ENCODE data around the gene PARG. TPM values are rescaled to one million over a fixed set of nuclear protein-coding genes. Genes with fewer than 3 reads are reported as not detected.
"Not testable (repeated sequence)": the region's sequence is repeated elsewhere in the genome, so short reads cannot be mapped to it uniquely, and the experiment has no call there.

The PARG gene
- total RNA-seq, 1 donor, result 31.7 TPM

- H3K9me3 ChIP-seq (ENCODE audit: low read depth, low read length); H3K4me3 ChIP-seq (ENCODE audit: low read length); H3K27me3 ChIP-seq (ENCODE audit: insufficient read depth, low read length); H3K4me1 ChIP-seq (ENCODE audit: insufficient read depth, low read length): not testable (repeated sequence)
Measured at GRCh38 chr10:49858697-49859382, 83.0 kb downstream of the PARG start.

- not testable (repeated sequence) for H3K4me1 ChIP-seq (ENCODE audit: insufficient read depth, low read length); H3K27me3 ChIP-seq (ENCODE audit: insufficient read depth, low read length); H3K9me3 ChIP-seq (ENCODE audit: low read depth, low read length); H3K4me3 ChIP-seq (ENCODE audit: low read length)
Measured at GRCh38 chr10:49849520-49849919, 92.3 kb downstream of the PARG start.

- Histone ChIP-seq H3K27me3 (ENCODE audit: insufficient read depth, low read length) (no peaks in the 10 kb centered on the region), H3K4me3 (ENCODE audit: low read length) (no peak overlapping the region), H3K4me1 (ENCODE audit: insufficient read depth, low read length) (no peaks in the 10 kb centered on the region), H3K9me3 (ENCODE audit: low read depth, low read length) (no peaks in the 10 kb centered on the region)
Measured at GRCh38 chr10:49844775-49845595, 96.8 kb downstream of the PARG start.

GRCh38 chr10:49842333-49842628, 99.5 kb downstream of the PARG start:
- H3K27me3 ChIP-seq (ENCODE audit: insufficient read depth, low read length); H3K4me1 ChIP-seq (ENCODE audit: insufficient read depth, low read length); H3K4me3 ChIP-seq (ENCODE audit: low read length); H3K9me3 ChIP-seq (ENCODE audit: low read depth, low read length): not testable (repeated sequence)

- H3K4me1 ChIP-seq (ENCODE audit: insufficient read depth, low read length), result no peaks in the 10 kb centered on the region
- H3K27me3 ChIP-seq (ENCODE audit: insufficient read depth, low read length), result no peaks in the 10 kb centered on the region
- no peaks in the 10 kb centered on the region for H3K9me3 ChIP-seq (ENCODE audit: low read depth, low read length)
- H3K4me3 ChIP-seq (ENCODE audit: low read length), result no peak overlapping the region
Measured at GRCh38 chr10:49841615-49842332, 100.1 kb downstream of the PARG start.

GRCh38 chr10:49837685-49838084, 104.1 kb downstream of the PARG start:
- Histone ChIP-seq H3K27me3 (ENCODE audit: insufficient read depth, low read length) (no peaks in the 10 kb centered on the region), H3K9me3 (ENCODE audit: low read depth, low read length) (no peaks in the 10 kb centered on the region), H3K4me3 (ENCODE audit: low read length) (no peak overlapping the region)

GRCh38 chr10:49837051-49837478, 104.8 kb downstream of the PARG start:
- H3K9me3 ChIP-seq (ENCODE audit: low read depth, low read length), result no peaks in the 10 kb centered on the region
- H3K4me3 ChIP-seq (ENCODE audit: low read length), result no peak overlapping the region
- no peaks in the 10 kb centered on the region for H3K27me3 ChIP-seq (ENCODE audit: insufficient read depth, low read length)
- no peaks in the 10 kb centered on the region for H3K4me1 ChIP-seq (ENCODE audit: insufficient read depth, low read length)

More at GRCh38 chr10:49837685-49838084, 104.1 kb downstream of the PARG start:
- no peaks in the 10 kb centered on the region for H3K4me1 ChIP-seq (ENCODE audit: insufficient read depth, low read length)

- H3K4me1 ChIP-seq (ENCODE audit: insufficient read depth, low read length), result no peaks in the 10 kb centered on the region
- no peak overlapping the region for H3K4me3 ChIP-seq (ENCODE audit: low read length)
- H3K27me3 ChIP-seq (ENCODE audit: insufficient read depth, low read length), result no peaks in the 10 kb centered on the region
- H3K9me3 ChIP-seq (ENCODE audit: low read depth, low read length), result no peaks in the 10 kb centered on the region
Measured at GRCh38 chr10:49834976-49835375, 106.9 kb downstream of the PARG start.

GRCh38 chr10:49834201-49834600, 107.6 kb downstream of the PARG start:
- no peak overlapping the region for H3K4me3 ChIP-seq (ENCODE audit: low read length)
- H3K9me3 ChIP-seq (ENCODE audit: low read depth, low read length), result no peaks in the 10 kb centered on the region
- H3K27me3 ChIP-seq (ENCODE audit: insufficient read depth, low read length), result no peaks in the 10 kb centered on the region
- H3K4me1 ChIP-seq (ENCODE audit: insufficient read depth, low read length), result no peaks in the 10 kb centered on the region

GRCh38 chr10:49833168-49833567, 108.7 kb downstream of the PARG start:
- Histone ChIP-seq H3K27me3 (ENCODE audit: insufficient read depth, low read length) (no peaks in the 10 kb centered on the region), H3K9me3 (ENCODE audit: low read depth, low read length) (no peaks in the 10 kb centered on the region), H3K4me1 (ENCODE audit: insufficient read depth, low read length) (no peaks in the 10 kb centered on the region), H3K4me3 (ENCODE audit: low read length) (no peak overlapping the region)

- H3K4me1 ChIP-seq (ENCODE audit: insufficient read depth, low read length), result no peaks in the 10 kb centered on the region
- H3K27me3 ChIP-seq (ENCODE audit: insufficient read depth, low read length), result no peaks in the 10 kb centered on the region
- H3K4me3 ChIP-seq (ENCODE audit: low read length), result no peak overlapping the region
- H3K9me3 ChIP-seq (ENCODE audit: low read depth, low read length), result no peaks in the 10 kb centered on the region
Measured at GRCh38 chr10:49831352-49832035, 110.3 kb downstream of the PARG start.

GRCh38 chr10:49830846-49831245, 111.0 kb downstream of the PARG start:
- Histone ChIP-seq H3K9me3 (ENCODE audit: low read depth, low read length) (no peaks in the 10 kb centered on the region), H3K27me3 (ENCODE audit: insufficient read depth, low read length) (no peaks in the 10 kb centered on the region), H3K4me1 (ENCODE audit: insufficient read depth, low read length) (no peaks in the 10 kb centered on the region), H3K4me3 (ENCODE audit: low read length) (no peak overlapping the region)

GRCh38 chr10:49830016-49830415, 111.8 kb downstream of the PARG start:
- Histone ChIP-seq H3K27me3 (ENCODE audit: insufficient read depth, low read length) (no peaks in the 10 kb centered on the region), H3K4me3 (ENCODE audit: low read length) (no peak overlapping the region), H3K9me3 (ENCODE audit: low read depth, low read length) (no peaks in the 10 kb centered on the region), H3K4me1 (ENCODE audit: insufficient read depth, low read length) (no peaks in the 10 kb centered on the region)

GRCh38 chr10:49827297-49827696, 114.5 kb downstream of the PARG start:
- H3K27me3 ChIP-seq (ENCODE audit: insufficient read depth, low read length), result no peaks in the 10 kb centered on the region

More at GRCh38 chr10:49827297-49827696, 114.5 kb downstream of the PARG start:
- H3K4me1 ChIP-seq (ENCODE audit: insufficient read depth, low read length), result no peaks in the 10 kb centered on the region
- H3K4me3 ChIP-seq (ENCODE audit: low read length), result no peak overlapping the region
- H3K9me3 ChIP-seq (ENCODE audit: low read depth, low read length), result no peaks in the 10 kb centered on the region
